Fibroblast of villous mesenchyme (primary cell): Measurements from ENCODE around the gene CATSPERB. TPM values are rescaled to one million over a fixed set of nuclear protein-coding genes. Genes with fewer than 3 reads are reported as not detected.
A peak's percentile ranks its signal among the peaks of the same experiment; 100 is the strongest.
"Not testable (repeated sequence)": the region's sequence is repeated elsewhere in the genome, so short reads cannot be mapped to it uniquely, and the experiment has no call there.

Experiments
- DNase-seq: peaks from one replicate; pipeline ENCODE4 v3.0.0-alpha.2; 2010; ENCODE audit warnings: low read depth
- H3K4me3 ChIP-seq: 2 replicates; pipeline ENCODE4 v1.5.1; 2011; ENCODE audit warnings: low read depth, mild to moderate bottlenecking, low read length
- CTCF ChIP-seq: IDR thresholded peaks from 2 replicates; pipeline ENCODE4 v1.5.1; 2012; ENCODE audit warnings: low read depth, mild to moderate bottlenecking, low read length; ENCODE audit not compliant: insufficient read depth
- total RNA-seq: library from RNA; depleted of rRNA; stranded (reverse); fragments of >200 nt; gene quantifications from 2 replicates; pipeline ENCODE4 v1.2.3, GENCODE V29; 2012

The CATSPERB gene
- total RNA-seq, 1 donor = under 0.01 TPM

DNA sequence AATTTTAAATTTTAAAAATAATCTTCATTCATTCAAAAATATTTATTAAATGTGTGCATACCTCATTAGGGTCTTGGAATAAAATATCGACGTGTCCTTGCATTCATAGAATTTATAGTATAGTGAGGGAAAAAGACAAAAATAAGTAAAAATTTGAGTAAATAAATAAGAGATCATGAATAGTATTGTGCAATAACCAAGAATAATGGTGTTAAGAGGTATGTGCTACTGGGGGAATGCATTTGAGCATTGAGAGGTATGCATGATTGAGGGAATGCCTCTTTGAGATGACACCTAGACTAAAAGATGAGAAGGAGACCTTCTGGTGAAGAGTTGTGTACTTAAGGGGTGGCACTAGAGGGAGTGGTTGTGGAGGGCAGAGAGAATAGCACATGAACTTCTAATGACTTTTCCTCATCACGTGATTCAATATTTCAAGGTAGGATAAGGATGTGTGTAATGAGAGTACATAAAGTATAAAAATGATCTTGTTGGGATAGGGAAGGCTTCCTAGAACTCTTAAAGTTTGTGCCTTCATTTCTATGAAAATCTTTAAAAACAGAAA is 18.8 kb upstream of the CATSPERB start:
- DNase-seq = no peak
- no peak overlapping the region for H3K4me3 ChIP-seq
- TF ChIP-seq CTCF = no peak

DNA sequence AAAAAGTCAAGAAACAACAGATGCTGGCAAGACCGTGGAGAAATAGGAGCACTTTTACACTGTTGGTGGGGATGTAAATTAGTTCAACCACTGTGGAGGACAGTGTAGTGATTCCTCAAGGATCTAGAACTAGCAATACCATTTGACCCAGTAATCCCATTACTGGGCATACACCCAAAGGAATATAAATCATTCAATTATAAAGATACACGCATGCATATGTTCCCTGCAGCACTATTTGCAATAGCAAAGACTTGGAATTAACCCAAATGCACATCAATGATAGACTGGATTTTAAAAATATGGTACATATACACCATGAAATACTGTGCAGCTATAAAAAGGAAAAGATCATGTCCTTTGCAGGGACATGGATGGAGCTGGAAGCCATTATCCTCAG is 18.0 kb upstream of the CATSPERB start:
- DNase-seq = peak; percentile 8
- TF ChIP-seq CTCF = no peak
- no peak overlapping the region for H3K4me3 ChIP-seq

DNA sequence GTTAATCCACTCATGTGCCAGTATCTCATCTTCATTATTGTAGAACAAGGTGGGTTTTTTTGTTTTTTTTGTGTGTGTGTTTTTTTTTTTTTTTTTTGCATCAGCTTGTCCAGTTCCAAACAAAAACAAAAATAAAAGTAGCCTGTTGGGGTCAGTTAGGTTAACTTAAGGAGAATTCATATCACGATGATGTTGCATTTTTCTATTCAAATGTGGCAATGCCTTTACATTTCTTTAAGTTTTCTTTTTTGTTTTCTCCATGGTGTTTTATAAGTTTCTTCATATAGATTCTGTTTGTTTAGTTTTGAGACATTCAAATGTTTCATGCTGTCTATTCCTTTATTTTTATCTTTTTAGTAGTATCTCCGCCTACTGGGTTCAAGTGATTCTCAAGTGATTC is 16.2 kb upstream of the CATSPERB start:
- DNase-seq = no peak
- no peak overlapping the region for H3K4me3 ChIP-seq
- no peak for TF ChIP-seq CTCF

- no peak overlapping the region for H3K4me3 ChIP-seq
- no peak for TF ChIP-seq CTCF
- DNase-seq = no peak
Measured at GRCh38 chr14:91745344-91745743, 13.5 kb upstream of the CATSPERB start.

DNA sequence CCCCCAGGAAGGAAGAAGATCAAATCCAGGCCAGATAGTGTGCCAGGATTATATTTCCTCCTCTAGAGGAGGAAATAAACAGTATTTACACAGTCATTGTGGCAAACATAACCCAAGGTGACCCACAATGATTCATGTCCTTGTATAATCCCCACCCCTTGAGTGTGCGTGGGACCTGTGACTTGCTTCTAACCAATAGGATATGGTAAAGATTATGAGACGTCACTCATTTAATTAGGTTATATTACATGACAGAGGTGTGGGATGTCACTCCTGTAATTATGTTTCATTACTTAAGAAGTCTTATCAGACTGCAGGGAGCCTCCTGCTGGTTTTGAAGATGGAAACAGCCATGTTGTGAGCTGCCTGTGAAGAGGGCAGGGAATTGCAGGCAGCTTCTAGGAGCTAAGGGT is 12.2 kb upstream of the CATSPERB start:
- no peak for TF ChIP-seq CTCF
- DNase-seq = no peak
- no peak overlapping the region for H3K4me3 ChIP-seq

GRCh38 chr14:91743305-91743653 is 11.4 kb upstream of the CATSPERB start:
- H3K4me3 ChIP-seq = no peak overlapping the region
- no peak for TF ChIP-seq CTCF
- no peak for DNase-seq

DNA sequence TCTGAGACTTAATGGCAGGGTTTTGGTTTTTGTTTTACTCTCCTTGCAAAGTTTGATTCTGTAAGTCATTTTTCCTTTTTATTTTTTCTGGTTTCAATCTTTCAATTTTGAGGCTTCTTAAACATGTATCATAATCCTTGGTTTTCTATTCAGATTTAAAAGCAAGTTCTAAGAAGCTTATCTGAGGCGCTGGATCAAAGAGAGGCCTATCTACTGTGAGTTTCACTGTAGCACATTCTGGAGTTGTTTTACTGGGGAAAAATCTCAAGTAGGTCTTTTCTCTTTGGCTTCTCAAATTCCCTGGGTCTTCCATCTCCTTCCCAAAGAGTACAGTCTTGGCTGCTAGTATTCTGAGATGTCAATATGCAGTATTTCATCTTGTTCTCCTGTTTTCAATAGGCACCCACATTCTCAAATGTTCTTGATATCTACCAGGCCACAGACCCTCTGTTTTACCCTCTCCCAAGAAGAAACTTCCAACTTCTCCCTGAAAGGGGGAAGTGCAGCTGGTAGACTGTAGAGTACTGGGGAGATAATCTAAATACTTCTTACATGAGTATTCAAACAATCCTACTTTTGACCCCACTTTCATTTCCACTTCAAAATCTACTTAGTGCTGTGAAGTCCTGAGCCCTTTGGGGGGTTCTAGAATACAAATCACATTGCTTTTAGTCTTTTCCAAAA is 10.9 kb upstream of the CATSPERB start:
- no peak overlapping the region for H3K4me3 ChIP-seq

GRCh38 chr14:91739867-91740266 is 8.0 kb upstream of the CATSPERB start:
- H3K4me3 ChIP-seq, DNase-seq: not testable (repeated sequence)

More for the DNA sequence above, 10.9 kb upstream of the CATSPERB start:
- TF ChIP-seq CTCF = no peak
- no peak for DNase-seq
